CD14-positive monocyte (primary cell): ENCODE results near the gene LRRC7. TPM values are rescaled to one million over a fixed set of nuclear protein-coding genes. Genes with fewer than 3 reads are reported as not detected.

Experiments
- DNase-seq, 3 donors: peaks; one replicate each; pipeline ENCODE4 v3.0.0-alpha.2; 2011 to 2022
- H2AFZ ChIP-seq: 2 replicates; pipeline ENCODE4 v1.6.0; 2012; ENCODE audit warnings: mild to moderate bottlenecking, low read depth, low read length, inconsistent platforms; ENCODE audit not compliant: insufficient read depth, poor library complexity, severe bottlenecking
- H3K27ac ChIP-seq, 2 donors: 1 replicate in 1 of 2; 2 replicates in 1 of 2; pipeline ENCODE4 v1.5.1; 2012 to 2013; ENCODE audit warnings: low read length in 2 of 2, control low read depth in 1 of 2, inconsistent platforms in 1 of 2, low read depth in 1 of 2, mild to moderate bottlenecking in 1 of 2
- H3K27me3 ChIP-seq, 2 donors: one replicate each; pipeline versions ENCODE4 v1.6.0 to v1.6.1; 2011 to 2013; ENCODE audit warnings: low read length in 2 of 2; ENCODE audit not compliant: control insufficient read depth in 2 of 2, insufficient read depth in 2 of 2
- H3K36me3 ChIP-seq, 2 donors: replicated peaks in 1 of 2; 1 replicate in 1 of 2; 2 replicates in 1 of 2; pipeline versions ENCODE4 v1.5.1 to v1.6.1; 2012 to 2013; ENCODE audit warnings: low read length in 2 of 2, control low read depth in 1 of 2, inconsistent platforms in 1 of 2, mild to moderate bottlenecking in 1 of 2; ENCODE audit not compliant: insufficient read depth in 2 of 2, control insufficient read depth in 1 of 2
- H3K4me1 ChIP-seq, 2 donors: 1 replicate in 1 of 2; 2 replicates in 1 of 2; pipeline versions ENCODE4 v1.5.1 to v1.6.1; 2012 to 2013; ENCODE audit warnings: low read length in 2 of 2, control low read depth in 1 of 2, inconsistent platforms in 1 of 2, mild to moderate bottlenecking in 1 of 2, moderate library complexity in 1 of 2; ENCODE audit not compliant: insufficient read depth in 2 of 2, control insufficient read depth in 1 of 2
- H3K4me2 ChIP-seq: replicated peaks from 2 replicates; pipeline ENCODE3; 2012; ENCODE audit warnings: low read length, moderate library complexity, mild to moderate bottlenecking; ENCODE audit not compliant: poor library complexity, severe bottlenecking; ENCODE audit errors: extremely low read depth
- H3K4me3 ChIP-seq, 3 experiments: fragments of 200-600 bp in 1 of 3; sonication (generic) in 1 of 3; replicated peaks in 1 of 3; 1 replicate in 2 of 3; 2 replicates in 1 of 3; pipeline ENCODE4 v1.5.1; 2011 to 2013; ENCODE audit warnings: low read length in 3 of 3, mild to moderate bottlenecking in 3 of 3, control low read depth in 2 of 3, low read depth in 2 of 3, inconsistent platforms in 1 of 3, moderate library complexity in 1 of 3
- H3K79me2 ChIP-seq: 2 replicates; pipeline ENCODE4 v1.6.0; 2012; ENCODE audit warnings: mild to moderate bottlenecking, control low read depth, inconsistent platforms, low read length, moderate library complexity; ENCODE audit not compliant: insufficient read depth
- H3K9ac ChIP-seq: 2 replicates; pipeline ENCODE4 v1.6.0; 2017; ENCODE audit warnings: low read length, mild to moderate bottlenecking; ENCODE audit not compliant: insufficient read depth, poor library complexity, severe bottlenecking
- H3K9me3 ChIP-seq, 2 donors: replicated peaks in 1 of 2; 1 replicate in 1 of 2; 2 replicates in 1 of 2; pipeline versions ENCODE4 v1.5.1 to v1.6.1; 2012 to 2013; ENCODE audit warnings: low read length in 2 of 2, control low read depth in 1 of 2; ENCODE audit not compliant: control insufficient read depth in 1 of 2, insufficient read depth in 1 of 2
- H4K20me1 ChIP-seq: 2 replicates; pipeline ENCODE4 v1.6.0; 2012; ENCODE audit warnings: mild to moderate bottlenecking, low read length, control low read depth, moderate library complexity; ENCODE audit not compliant: insufficient read depth
- H3K27ac Mint-ChIP-seq, 7 donors: one replicate each; pipeline ENCODE4 v1.8.0; 2020; ENCODE audit warnings: mild to moderate bottlenecking in 7 of 7, mixed read lengths in 7 of 7, moderate library complexity in 6 of 7, inconsistent platforms in 2 of 7
- H3K27me3 Mint-ChIP-seq, 3 donors: one replicate each; pipeline ENCODE4 v1.8.0; 2021 to 2022; ENCODE audit warnings: low read depth in 3 of 3, mild to moderate bottlenecking in 3 of 3, mixed read lengths in 3 of 3, moderate library complexity in 3 of 3, inconsistent platforms in 1 of 3
- H3K36me3 Mint-ChIP-seq, 2 donors: one replicate each; pipeline ENCODE4 v1.8.0; 2020; ENCODE audit warnings: mixed read lengths in 2 of 2, inconsistent platforms in 1 of 2, mild to moderate bottlenecking in 1 of 2
- H3K4me1 Mint-ChIP-seq: one replicate; pipeline ENCODE4 v1.8.0; 2020; ENCODE audit warnings: mild to moderate bottlenecking, mixed read lengths
- H3K4me3 Mint-ChIP-seq, 2 donors: one replicate each; pipeline ENCODE4 v1.8.0; 2020; ENCODE audit warnings: mild to moderate bottlenecking in 2 of 2, mixed read lengths in 2 of 2, moderate library complexity in 1 of 2
- H3K9me3 Mint-ChIP-seq, 7 donors: one replicate each; pipeline ENCODE4 v1.8.0; 2020 to 2022; ENCODE audit warnings: mixed read lengths in 7 of 7, mild to moderate bottlenecking in 6 of 7, moderate library complexity in 6 of 7, inconsistent platforms in 2 of 7
- CTCF ChIP-seq: fragments of 200-600 bp; IDR thresholded peaks from one replicate; pipeline ENCODE4 v1.8.0; 2022; ENCODE audit warnings: antibody characterized with exemption, mild to moderate bottlenecking
- WGBS: methylation state at CpG from one replicate; pipeline ENCODE4 v1.1.5; 2013; ENCODE audit warnings: missing lambda C conversion rate; ENCODE audit not compliant: insufficient coverage; 5-methylcytosine and 5-hydroxymethylcytosine counted together
- intact Hi-C, 2 donors: fragments of 100-400 bp; cut with micrococcal nuclease; formaldehyde crosslinking; loops; one replicate each; pipeline versions ENCODE4 v1.15.0 to v1.15.1; 2023
- polyA plus RNA-seq, 3 donors: library from polyadenylated mRNA; depleted of rRNA in 1 of 3; unstranded in 2 of 3; stranded (reverse) in 1 of 3; fragments of 300-500 nt in 2 of 3; fragments of >200 nt in 1 of 3; fragmentation: Illumina TruSeq in 2 of 3; gene quantifications; 1 replicate in 2 of 3; 2 replicates in 1 of 3; pipeline ENCODE4 v1.2.3, GENCODE V29; 2012 to 2021

The LRRC7 gene
- polyA plus RNA-seq, 3 donors = not detected

GRCh38 chr1:69863704-69864103 lies 296.0 kb downstream of the LRRC7 start:
- TF ChIP-seq CTCF = no peak
- no peak overlapping the region for H3K4me2 ChIP-seq
- H3K36me3 ChIP-seq = no peaks in the 10 kb centered on the region
- no peaks in the 10 kb centered on the region for H4K20me1 ChIP-seq
- H3K79me2 ChIP-seq = no peaks in the 10 kb centered on the region
- Mint-ChIP-seq H3K4me1 (no peaks in the 10 kb centered on the region), H3K27ac (no peak overlapping the region), H3K4me3 (no peak overlapping the region), H3K27me3 (peaks cover 0 to 2% (median 0%) of the 10 kb centered on the region in 3 donors), H3K36me3 (no peaks in the 10 kb centered on the region), H3K9me3 (peaks cover 0 to 6% (median 0%) of the 10 kb centered on the region in 7 donors)
- WGBS = no CpG with 5 or more reads among the region's 1 CpG
- H3K4me3 ChIP-seq = no peak overlapping the region
- no peak overlapping the region for H2AFZ ChIP-seq
- H3K27me3 ChIP-seq = no peaks in the 10 kb centered on the region
- no peak for DNase-seq
- intact Hi-C loops = no loop called here
- H3K9me3 ChIP-seq = no peaks in the 10 kb centered on the region
- no peak overlapping the region for H3K9ac ChIP-seq
- H3K27ac ChIP-seq = no peak overlapping the region
- H3K4me1 ChIP-seq = no peaks in the 10 kb centered on the region

GRCh38 chr1:69871412-69871811 lies 303.7 kb downstream of the LRRC7 start:
- peaks cover 0 to 4% (median 2%) of the 10 kb centered on the region in 3 donors for H3K27me3 Mint-ChIP-seq

More at GRCh38 chr1:69871412-69871811, 303.7 kb downstream of the LRRC7 start:
- Histone ChIP-seq H3K4me1 (no peaks in the 10 kb centered on the region), H3K79me2 (no peaks in the 10 kb centered on the region), H3K9me3 (no peaks in the 10 kb centered on the region), H3K4me2 (no peak overlapping the region), H4K20me1 (no peaks in the 10 kb centered on the region), H3K36me3 (no peaks in the 10 kb centered on the region), H3K9ac (no peak overlapping the region), H3K27me3 (no peaks in the 10 kb centered on the region), H2AFZ (no peak overlapping the region), H3K27ac (no peak overlapping the region), H3K4me3 (no peak overlapping the region)
- no peaks in the 10 kb centered on the region for H3K36me3 Mint-ChIP-seq
- H3K9me3 Mint-ChIP-seq = peaks cover 0 to 4% (median 0%) of the 10 kb centered on the region in 7 donors
- no peak for TF ChIP-seq CTCF
- intact Hi-C loops = no loop called here
- no peak overlapping the region for H3K4me3 Mint-ChIP-seq
- WGBS = no CpG with 5 or more reads among the region's 3 CpGs
- no peak overlapping the region for H3K27ac Mint-ChIP-seq
- DNase-seq = no peak
- no peaks in the 10 kb centered on the region for H3K4me1 Mint-ChIP-seq
